A204.1 (cell line): Measurements from ENCODE around the gene DGKZ.

Experiments
- FAIRE-seq: peaks from 2 replicates; lab custom pipeline; 2012; peaks lifted over from hg19 to GRCh38; lab: Jason Lieb, UNC

DGKZ gene

DNA sequence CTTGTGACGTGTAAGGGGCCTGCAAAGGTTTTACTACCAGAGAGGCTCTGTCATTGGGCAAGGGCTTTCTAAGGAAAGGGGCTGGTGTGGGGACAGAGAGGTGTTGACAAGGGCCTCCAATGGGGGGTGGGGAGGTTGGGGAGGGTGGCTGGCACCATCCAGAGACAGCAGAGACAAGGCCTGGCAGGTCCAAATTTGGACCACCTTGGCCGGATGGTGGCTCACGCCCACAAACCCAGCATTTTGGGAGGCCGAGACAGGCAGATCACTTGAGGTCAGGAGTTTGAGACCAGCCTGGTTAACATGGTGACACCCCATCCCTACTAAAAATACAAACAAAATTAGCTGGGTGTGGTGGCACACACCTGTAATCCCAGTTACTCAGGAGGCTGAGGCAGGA is 46.5 kb downstream of the DGKZ start:
- FAIRE-seq = no peak

DNA sequence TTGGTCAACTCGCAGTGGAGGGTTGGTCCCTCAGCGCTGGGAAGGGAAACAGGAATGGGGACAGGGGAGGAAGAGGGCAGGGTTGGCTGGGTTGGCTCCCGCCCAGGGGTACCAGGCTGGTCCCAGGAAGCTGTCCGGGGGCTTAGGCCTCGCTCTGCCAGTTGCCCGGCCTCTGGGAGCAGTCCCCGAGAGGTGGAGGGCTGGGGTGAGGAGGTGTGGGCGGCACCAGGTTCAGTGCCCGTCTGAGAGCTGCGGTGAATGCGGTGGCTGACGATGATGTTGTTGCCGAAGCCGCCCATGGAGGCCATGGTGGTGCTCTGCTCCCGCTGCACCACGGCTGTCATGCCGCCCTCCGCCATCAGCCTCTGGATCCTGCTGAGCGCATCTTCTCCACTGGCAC is 50.3 kb downstream of the DGKZ start:
- no peak for FAIRE-seq

- FAIRE-seq = no peak
Measured at GRCh38 chr11:46402957-46403902, 56.0 kb downstream of the DGKZ start.

GRCh38 chr11:46404476-46405017 is 57.3 kb downstream of the DGKZ start:
- no peak for FAIRE-seq

GRCh38 chr11:46407635-46408034 is 60.4 kb downstream of the DGKZ start:
- no peak for FAIRE-seq

DNA sequence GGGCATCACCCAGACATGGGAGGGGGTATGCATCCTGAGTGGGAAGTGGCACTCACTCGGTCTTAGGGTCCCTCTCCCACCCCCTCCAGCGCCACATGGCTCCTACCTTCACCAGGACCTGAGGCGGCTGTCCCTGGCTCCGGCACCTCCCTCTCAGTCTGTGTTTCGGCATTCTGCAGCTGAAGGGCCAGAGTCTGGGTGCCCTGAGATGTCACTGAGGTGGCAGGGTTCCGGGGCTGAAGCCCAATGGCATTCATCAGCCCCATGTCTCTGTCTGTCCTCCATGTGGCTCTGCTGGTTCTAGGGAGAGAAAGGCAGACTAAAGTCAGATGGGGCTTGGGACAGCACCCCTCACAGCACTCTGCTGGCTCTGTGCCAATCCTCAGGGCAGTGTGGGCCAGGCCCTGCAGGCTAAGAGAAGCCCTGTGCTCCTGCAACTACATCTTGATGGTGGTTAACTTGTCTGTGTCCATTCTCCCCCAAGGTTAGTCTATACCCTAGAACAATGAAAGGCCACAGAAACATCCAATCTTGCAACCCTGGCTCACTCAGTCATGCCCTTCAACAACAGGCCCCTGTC is 61.2 kb downstream of the DGKZ start:
- no peak for FAIRE-seq

DNA sequence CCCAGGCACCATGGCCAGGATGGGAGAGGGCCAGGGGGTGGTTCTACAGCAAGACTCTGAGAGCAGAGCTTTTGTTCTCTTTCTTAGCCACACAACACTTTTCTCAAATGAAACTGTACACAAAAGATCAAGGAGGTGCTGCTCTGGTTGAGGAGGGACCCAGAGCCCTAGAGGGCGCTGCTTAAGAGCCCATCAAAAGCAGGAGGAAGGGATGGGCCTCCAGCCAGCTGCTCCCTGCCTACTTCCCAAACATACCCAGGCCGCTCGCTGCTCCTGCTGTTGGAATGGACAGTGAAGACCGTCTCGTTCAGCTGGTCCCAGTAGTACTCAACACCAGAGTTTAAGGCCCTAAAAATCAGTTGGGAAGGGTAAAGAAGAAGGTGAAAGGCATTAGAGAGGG is 62.8 kb downstream of the DGKZ start:
- no peak for FAIRE-seq

- FAIRE-seq = no peak
Measured at GRCh38 chr11:46413760-46414465, 66.7 kb downstream of the DGKZ start.

- FAIRE-seq = no peak
Measured at GRCh38 chr11:46414466-46414796, 67.2 kb downstream of the DGKZ start.

DNA sequence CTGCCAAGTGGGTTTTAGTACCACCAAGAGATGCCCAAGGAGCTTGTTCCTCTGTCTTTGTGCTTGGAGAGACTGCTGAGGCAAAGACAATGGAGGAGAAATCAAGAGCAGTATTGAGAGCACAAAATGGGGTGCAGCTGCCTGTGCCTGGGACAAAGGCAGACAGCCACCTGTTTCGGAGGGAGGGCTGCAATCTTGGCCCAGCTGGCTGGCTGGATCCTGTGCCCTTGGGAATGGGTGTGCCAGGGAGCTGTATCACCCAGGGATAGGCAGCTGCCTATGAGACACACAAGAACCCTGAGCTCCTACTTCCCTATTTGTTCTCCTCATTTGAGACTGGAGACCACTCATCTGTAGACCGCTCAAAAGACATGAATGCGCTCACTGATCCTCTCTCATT is 67.6 kb downstream of the DGKZ start:
- FAIRE-seq = no peak

DNA sequence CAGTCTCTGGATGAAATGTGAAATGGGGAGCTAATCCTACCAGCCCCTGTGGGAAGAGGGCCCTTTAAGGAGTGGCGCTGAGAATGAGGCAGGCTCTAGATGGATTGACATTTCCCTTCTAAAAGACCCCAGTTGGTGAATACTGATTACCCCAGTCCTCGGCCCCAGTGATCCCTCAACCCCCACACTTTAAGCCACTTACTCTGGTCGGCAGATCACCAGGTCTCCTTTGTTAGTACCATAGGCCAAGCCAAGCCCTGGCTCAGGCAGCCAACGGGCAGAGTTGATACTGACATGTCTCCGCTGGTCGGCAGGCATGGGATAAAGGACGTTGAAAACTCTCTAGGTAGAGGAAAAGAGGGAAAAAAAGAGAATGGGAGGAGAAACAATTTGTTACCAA is 70.4 kb downstream of the DGKZ start:
- no peak for FAIRE-seq

DNA sequence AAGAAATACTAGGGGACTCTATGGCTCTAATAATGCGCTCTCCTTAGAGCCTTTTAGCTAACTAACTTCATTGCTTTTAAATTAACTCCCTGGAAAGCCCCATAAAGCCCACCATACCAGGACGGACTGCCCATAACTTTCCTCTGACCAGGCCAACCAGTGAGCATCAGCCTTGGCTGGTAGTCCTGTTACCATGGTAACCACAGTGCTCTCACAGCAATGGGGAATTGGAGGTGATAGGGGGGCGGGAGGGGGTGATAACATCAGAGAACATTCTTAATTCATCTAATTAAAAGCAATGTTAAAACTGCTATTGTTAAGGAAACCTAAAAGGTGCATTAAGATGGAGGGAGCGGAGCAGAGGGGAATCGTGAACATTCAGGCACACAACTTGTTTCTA is 71.5 kb downstream of the DGKZ start:
- FAIRE-seq = no peak

DNA sequence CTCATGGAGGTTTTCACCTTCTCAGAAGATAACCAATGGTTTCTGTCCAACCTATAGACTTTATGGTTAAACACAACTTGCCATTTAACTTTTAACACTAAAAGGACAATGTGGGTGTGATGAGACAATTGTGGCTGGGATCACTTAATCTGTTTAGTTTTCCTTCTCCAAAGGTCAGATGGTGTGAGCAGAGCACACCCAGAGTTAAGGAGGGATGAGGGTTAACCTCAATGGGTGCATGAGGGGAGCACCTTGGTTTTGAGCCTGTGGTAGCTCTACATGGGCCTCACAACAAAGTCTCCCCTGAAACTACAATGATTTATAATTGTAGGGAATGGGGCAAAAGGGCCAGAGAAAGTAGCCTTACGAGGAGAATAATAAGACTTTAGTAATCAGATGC is 73.2 kb downstream of the DGKZ start:
- FAIRE-seq = no peak

DNA sequence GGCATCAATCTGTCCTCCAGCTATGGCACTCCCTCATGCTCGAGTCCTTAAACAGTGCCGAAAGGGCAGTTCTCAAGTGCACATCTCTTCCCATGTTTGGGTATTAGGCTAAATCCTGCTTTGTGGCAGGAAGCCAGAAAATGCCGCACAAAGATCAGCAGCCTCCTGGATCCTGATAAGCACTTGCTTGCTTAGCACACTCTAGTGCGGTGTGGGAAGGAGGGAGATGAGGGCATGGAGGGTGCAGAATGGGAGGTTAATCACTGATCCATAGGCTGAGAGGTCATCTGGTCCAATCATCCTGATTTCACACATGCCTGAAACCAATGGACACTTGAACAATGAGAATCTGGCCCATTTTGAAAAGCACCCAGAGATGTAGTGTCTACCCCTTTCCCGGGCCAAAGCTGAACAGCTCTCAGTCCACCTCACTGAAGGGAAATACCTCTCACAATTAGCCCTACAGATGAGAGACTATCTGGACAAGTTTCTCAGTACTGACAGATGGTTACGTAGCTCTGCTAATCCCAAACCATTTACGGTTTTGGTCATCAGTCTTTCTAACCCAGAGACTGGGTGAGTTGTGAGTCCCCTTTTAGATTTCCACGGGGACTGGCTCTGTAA is 74.1 kb downstream of the DGKZ start:
- FAIRE-seq = no peak

DNA sequence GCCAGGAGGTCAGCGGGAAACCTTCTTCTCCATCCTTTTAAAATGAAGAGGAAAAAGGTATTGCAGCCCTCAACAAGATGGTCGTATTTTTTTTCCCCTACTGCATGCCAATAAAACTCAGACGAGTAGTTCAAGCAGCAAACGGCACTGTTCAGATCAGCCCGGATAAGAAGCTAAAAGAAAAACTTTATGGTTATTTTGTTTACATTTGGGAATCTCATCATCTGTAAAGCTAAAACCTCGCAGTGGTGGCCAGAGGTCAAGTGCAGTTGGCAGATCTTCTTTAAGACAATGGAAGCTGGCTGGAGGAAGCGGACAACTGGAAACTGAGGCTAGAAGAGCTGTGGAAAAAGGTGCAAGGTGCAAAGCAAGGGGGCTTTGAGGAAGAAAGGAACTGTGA is 75.3 kb downstream of the DGKZ start:
- no peak for FAIRE-seq

GRCh38 chr11:46426233-46426991 is 79.1 kb downstream of the DGKZ start:
- FAIRE-seq = no peak

- FAIRE-seq = no peak
Measured at GRCh38 chr11:46427364-46427763, 80.1 kb downstream of the DGKZ start.

DNA sequence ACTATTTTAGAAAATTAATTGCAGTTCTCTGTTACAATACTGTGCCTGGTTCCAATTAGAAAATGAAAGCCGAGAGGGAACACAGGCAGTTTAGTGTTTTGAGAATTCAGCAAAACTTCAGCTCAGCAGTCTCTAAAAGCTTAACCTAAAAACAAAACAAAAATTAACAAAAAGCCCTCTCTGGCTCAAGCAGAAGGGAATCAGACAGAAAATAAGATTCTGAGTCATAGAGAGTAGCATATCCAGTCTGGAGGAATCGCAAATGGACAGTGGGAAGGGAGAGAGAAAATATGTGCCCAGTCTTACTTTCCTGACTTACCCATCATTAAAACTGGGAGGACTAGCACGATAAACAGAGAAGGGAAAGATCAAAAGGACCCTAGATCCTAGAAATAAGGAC is 82.5 kb downstream of the DGKZ start:
- no peak for FAIRE-seq
